B cell (primary cell): Measurements from ENCODE around the gene ABLIM1. TPM values are rescaled to one million over a fixed set of nuclear protein-coding genes. Genes with fewer than 3 reads are reported as not detected.

Source experiments
- ATAC-seq: fragments of 200-7000 bp; cut with Tn5 transposase; one replicate; pipeline ENCODE4 v1.10.0; 2021; ENCODE audit warnings: low read depth, mild to moderate bottlenecking, moderate number of reproducible peaks, moderate library complexity
- CTCF ChIA-PET: fragments of 350-600 bp; sonication (Branson Sonifier 250); formaldehyde crosslinking; loops from one replicate; lab custom pipeline; 2021; ENCODE audit warnings: antibody characterized with exemption, inconsistent platforms; lab: Charles Lee
- POLR2A ChIA-PET: fragments of 350-600 bp; sonication (Branson Sonifier 250); formaldehyde crosslinking; loops from one replicate; lab custom pipeline; 2021; ENCODE audit warnings: antibody characterized with exemption; lab: Charles Lee
- DNase-seq: peaks from one replicate; pipeline ENCODE4 v3.0.0; 2013
- H2AFZ ChIP-seq: 2 replicates; pipeline ENCODE4 v1.6.1; 2012; ENCODE audit warnings: mild to moderate bottlenecking, low read depth, low read length; ENCODE audit not compliant: insufficient read depth, poor library complexity, severe bottlenecking
- H3K27ac ChIP-seq, 2 donors: 1 replicate in 1 of 2; 2 replicates in 1 of 2; pipeline ENCODE4 v1.5.1; 2012 to 2013; ENCODE audit warnings: low read length in 2 of 2, mild to moderate bottlenecking in 2 of 2, moderate library complexity in 1 of 2
- H3K27me3 ChIP-seq, 4 experiments: fragments of 200-600 bp in 1 of 4; sonication (generic) in 1 of 4; replicated peaks in 1 of 4; 1 replicate in 2 of 4; 2 replicates in 2 of 4; pipeline versions ENCODE4 v1.6.1 to v1.7.0; 2013 to 2016; ENCODE audit warnings: low read length in 3 of 4, mild to moderate bottlenecking in 2 of 4, mixed read lengths in 1 of 4, moderate library complexity in 1 of 4; ENCODE audit not compliant: insufficient read depth in 4 of 4, control insufficient read depth in 3 of 4; ENCODE audit errors: control extremely low read depth in 1 of 4
- H3K36me3 ChIP-seq, 2 experiments: replicated peaks in 1 of 2; 1 replicate in 1 of 2; 2 replicates in 1 of 2; pipeline versions ENCODE4 v1.6.1 to v1.7.1; 2013; ENCODE audit warnings: low read length in 1 of 2; ENCODE audit not compliant: insufficient read depth in 2 of 2, control insufficient read depth in 1 of 2; ENCODE audit errors: control extremely low read depth in 1 of 2, extremely low read depth in 1 of 2
- H3K4me1 ChIP-seq, 2 donors: fragments of 200-600 bp in 1 of 2; sonication (generic) in 1 of 2; 1 replicate in 1 of 2; 2 replicates in 1 of 2; pipeline versions ENCODE4 v1.5.1 to v1.6.1; 2013 to 2017; ENCODE audit warnings: low read length in 2 of 2; ENCODE audit not compliant: control insufficient read depth in 2 of 2, insufficient read depth in 2 of 2
- H3K4me2 ChIP-seq: replicated peaks from 2 replicates; pipeline ENCODE3; 2012; ENCODE audit warnings: mild to moderate bottlenecking, low read depth, low read length; ENCODE audit not compliant: poor library complexity, severe bottlenecking
- H3K4me3 ChIP-seq, 5 experiments: fragments of 200-600 bp in 1 of 5; sonication (generic) in 1 of 5; 1 replicate in 3 of 5; 2 replicates in 2 of 5; pipeline versions ENCODE4 v1.5.1 to v1.7.0; 2011 to 2016; ENCODE audit warnings: low read length in 4 of 5, mild to moderate bottlenecking in 4 of 5, low read depth in 2 of 5, control low read depth in 1 of 5, moderate library complexity in 1 of 5; ENCODE audit not compliant: insufficient read depth in 1 of 5; ENCODE audit errors: control extremely low read depth in 1 of 5, extremely low read depth in 1 of 5
- H3K79me2 ChIP-seq: fragments of 200-600 bp; sonication (generic); one replicate; pipeline ENCODE4 v1.6.0; 2016; ENCODE audit warnings: low read length; ENCODE audit not compliant: control insufficient read depth, insufficient read depth
- H3K9ac ChIP-seq: fragments of 200-600 bp; sonication (generic); 2 replicates; pipeline ENCODE4 v1.6.1; 2017; ENCODE audit warnings: mild to moderate bottlenecking, low read length, moderate library complexity
- H3K9me3 ChIP-seq, 3 donors: one replicate each; pipeline versions ENCODE4 v1.6.1 to v1.7.1; 2013; ENCODE audit warnings: low read length in 2 of 3; ENCODE audit not compliant: control insufficient read depth in 2 of 3, insufficient read depth in 1 of 3; ENCODE audit errors: control extremely low read depth in 1 of 3
- H4K20me1 ChIP-seq: 2 replicates; pipeline ENCODE4 v1.6.0; 2012; ENCODE audit warnings: mild to moderate bottlenecking, low read length; ENCODE audit not compliant: insufficient read depth, control insufficient read depth, poor library complexity, severe bottlenecking
- H3K27ac Mint-ChIP-seq: one replicate; pipeline ENCODE4 v1.8.0; 2021; ENCODE audit warnings: mixed read lengths
- H3K27me3 Mint-ChIP-seq: one replicate; pipeline ENCODE4 v1.8.0; 2021; ENCODE audit warnings: mixed read lengths
- H3K4me1 Mint-ChIP-seq: one replicate; pipeline ENCODE4 v1.8.0; 2021; ENCODE audit warnings: mixed read lengths
- H3K4me3 Mint-ChIP-seq: one replicate; pipeline ENCODE4 v1.8.0; 2021; ENCODE audit warnings: mixed read lengths
- H3K9me3 Mint-ChIP-seq: one replicate; pipeline ENCODE4 v1.8.0; 2022; ENCODE audit warnings: mixed read lengths; ENCODE audit not compliant: insufficient read depth
- EZH2 ChIP-seq: IDR thresholded peaks from 2 replicates; pipeline ENCODE4 v1.6.1; 2012; ENCODE audit warnings: borderline replicate concordance, low read depth, mild to moderate bottlenecking, moderate library complexity, low read length; ENCODE audit not compliant: insufficient read depth, poor library complexity, severe bottlenecking
- WGBS: methylation state at CpG from one replicate; pipeline ENCODE4 v1.1.5; 2013; ENCODE audit warnings: missing lambda C conversion rate; ENCODE audit not compliant: insufficient coverage; 5-methylcytosine and 5-hydroxymethylcytosine counted together
- intact Hi-C: fragments of 100-400 bp; cut with micrococcal nuclease; formaldehyde crosslinking; loops from one replicate; pipeline ENCODE4 v1.10.0; 2022
- polyA plus RNA-seq: library from polyadenylated mRNA; depleted of rRNA; stranded (reverse); fragments of >200 nt; gene quantifications from 2 replicates; pipeline ENCODE4 v1.2.3, GENCODE V29; 2012
- total RNA-seq, 2 donors: library from RNA; stranded (reverse); fragments of 120-200 nt in 1 of 2; gene quantifications; 1 replicate in 1 of 2; 2 replicates in 1 of 2; pipeline versions ENCODE4 v1.2.3 to v1.2.4, GENCODE V29; 2013 to 2022

The ABLIM1 gene
- total and polyA plus RNA-seq, 2 donors (not counting 1 experiment from before 2014, with no cell fraction given) = 55.6 to 148 TPM

- Histone ChIP-seq H2AFZ (no peak overlapping the region), H4K20me1 (no peaks in the 10 kb centered on the region), H3K4me2 (no peak overlapping the region), H3K4me1 (no peaks in the 10 kb centered on the region), H3K27me3 (no peaks in the 10 kb centered on the region), H3K4me3 (no peak overlapping the region), H3K36me3 (no peaks in the 10 kb centered on the region), H3K9me3 (no peaks in the 10 kb centered on the region), H3K27ac (no peak overlapping the region), H3K9ac (no peak overlapping the region), H3K79me2 (no peaks in the 10 kb centered on the region)
- no peak overlapping the region for H3K27ac Mint-ChIP-seq
- 94% methylated on average over 5 of the region's 8 CpGs for WGBS
- CTCF ChIA-PET = no interaction called here
- ATAC-seq (no peak), DNase-seq (no peak)
- TF ChIP-seq EZH2 = no peak
- POLR2A ChIA-PET = no interaction called here
- H3K9me3 Mint-ChIP-seq = no peaks in the 10 kb centered on the region
- H3K27me3 Mint-ChIP-seq = peaks cover 18% of the 10 kb centered on the region
- H3K4me3 Mint-ChIP-seq = no peak overlapping the region
- no peaks in the 10 kb centered on the region for H3K4me1 Mint-ChIP-seq
- intact Hi-C loops = no loop called here
Observed at GRCh38 chr10:114663626-114664025, 5.6 kb upstream of the ABLIM1 start.

GRCh38 chr10:114662646-114663217, 4.7 kb upstream of the ABLIM1 start:
- no peak overlapping the region for H3K4me3 ChIP-seq
- no peaks in the 10 kb centered on the region for H4K20me1 ChIP-seq
- H3K27me3 Mint-ChIP-seq = peaks cover 12% of the 10 kb centered on the region
- H3K27ac Mint-ChIP-seq = no peak overlapping the region
- H3K4me1 ChIP-seq = no peaks in the 10 kb centered on the region
- TF ChIP-seq EZH2 = no peak
- no peaks in the 10 kb centered on the region for H3K4me1 Mint-ChIP-seq
- H3K27ac ChIP-seq = no peak overlapping the region
- ATAC-seq (no peak), DNase-seq (no peak)
- WGBS = 95% methylated on average over 3 of the region's 5 CpGs
- no peak overlapping the region for H3K4me3 Mint-ChIP-seq
- ChIA-PET CTCF (no interaction called here), POLR2A (no interaction called here)
- no peaks in the 10 kb centered on the region for H3K79me2 ChIP-seq
- H3K9me3 Mint-ChIP-seq = no peaks in the 10 kb centered on the region
- no peaks in the 10 kb centered on the region for H3K36me3 ChIP-seq
- H3K9ac ChIP-seq = no peak overlapping the region
- H3K9me3 ChIP-seq = no peaks in the 10 kb centered on the region
- no peaks in the 10 kb centered on the region for H3K27me3 ChIP-seq
- intact Hi-C loops = no loop called here
- H2AFZ ChIP-seq = no peak overlapping the region
- no peak overlapping the region for H3K4me2 ChIP-seq
